HG03039 (cell line): ENCODE data around the gene CAMKK2.
"Not testable (repeated sequence)": the region's sequence is repeated elsewhere in the genome, so short reads cannot be mapped to it uniquely, and the experiment has no call there.

Experiments
- ATAC-seq: cut with Tn5 transposase; IDR thresholded peaks from one replicate; pipeline ENCODE4 v1.9.1; 2021; ENCODE audit warnings: mild to moderate bottlenecking, moderate library complexity; ENCODE audit not compliant: unreplicated experiment

Gene CAMKK2

DNA sequence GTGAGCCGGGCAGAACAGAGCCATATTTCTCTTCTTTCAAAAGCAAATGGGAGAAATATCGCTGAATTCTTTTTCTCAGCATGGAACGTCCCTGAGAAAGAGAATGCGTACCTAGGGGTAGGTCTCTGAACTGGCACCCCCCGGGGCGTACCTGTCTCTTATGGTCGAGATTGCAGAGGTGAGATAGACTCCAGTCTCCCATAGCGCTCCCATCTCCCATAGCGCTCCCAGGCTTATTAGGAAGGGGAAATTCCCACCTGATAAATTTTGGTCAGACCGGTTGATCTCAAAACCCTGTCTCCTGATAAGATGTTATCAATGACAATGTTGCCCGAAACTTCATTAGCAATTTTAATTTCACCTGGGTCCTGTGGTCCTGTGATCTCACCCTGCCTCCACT, 16.0 kb downstream of the CAMKK2 start:
- ATAC-seq: not testable (repeated sequence)

- ATAC-seq: no peak
These were observed 17.0 kb downstream of the CAMKK2 start for GRCh38 chr12:121279507-121279915.

DNA sequence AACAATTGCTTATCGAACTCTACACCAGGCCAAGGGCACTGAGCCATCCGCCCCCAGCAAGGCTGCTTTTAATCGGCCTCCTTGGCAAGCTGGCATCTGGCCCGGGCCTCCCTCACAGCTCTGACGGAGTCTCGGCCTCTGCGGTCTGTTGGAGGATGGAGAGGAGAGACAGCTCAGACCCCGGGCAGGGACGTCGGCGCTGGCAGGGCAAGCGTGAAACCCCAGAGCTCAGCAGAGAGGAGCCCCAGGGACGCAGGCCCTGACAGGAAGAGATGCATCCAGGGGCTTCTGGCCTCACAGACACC, 17.5 kb downstream of the CAMKK2 start:
- ATAC-seq: no peak

DNA sequence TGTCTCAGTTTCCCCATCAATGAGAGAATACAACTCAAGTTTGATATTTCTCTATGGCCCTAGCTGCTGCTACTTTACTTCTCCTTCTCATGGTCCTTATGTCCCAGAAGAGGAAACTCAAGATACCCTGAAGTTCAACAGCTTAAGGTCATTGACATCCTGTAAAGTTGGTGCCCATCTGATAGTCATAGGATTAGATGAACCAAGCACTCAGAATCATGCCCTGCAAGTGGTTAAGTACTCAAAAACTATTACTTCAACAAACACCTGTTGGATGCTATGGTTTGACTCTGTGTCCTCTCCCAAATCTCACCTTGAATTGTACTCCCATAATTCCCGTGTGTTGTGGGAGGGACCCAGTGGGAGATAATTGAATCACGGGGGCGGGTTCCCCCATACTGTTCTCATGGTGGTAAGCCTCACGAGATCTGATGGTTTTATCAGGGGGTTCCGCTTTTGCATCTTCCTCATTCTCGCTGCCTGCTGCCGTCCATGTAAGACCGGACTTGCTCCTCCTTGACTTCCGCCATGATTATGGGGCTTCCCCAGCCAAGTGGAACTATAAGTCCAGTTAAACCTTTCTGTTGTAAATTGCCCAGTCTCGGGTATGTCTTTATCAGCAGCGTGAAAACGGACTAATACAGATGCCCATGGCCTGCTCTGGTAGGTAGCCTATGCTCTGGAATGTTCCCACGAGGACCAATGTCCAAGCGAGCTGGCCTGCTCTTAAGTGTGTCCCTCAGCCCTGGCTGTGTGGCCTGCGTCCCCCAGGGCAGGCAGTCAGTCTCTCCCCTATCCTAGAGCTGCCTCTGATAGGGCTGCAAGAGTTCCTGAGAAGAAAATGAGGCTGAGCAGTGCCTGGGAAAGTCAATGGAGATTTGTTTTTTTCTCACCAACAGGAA, 18.1 kb downstream of the CAMKK2 start:
- no peak for ATAC-seq

- ATAC-seq: no peak
These were observed 19.1 kb downstream of the CAMKK2 start for GRCh38 chr12:121277374-121277759.

DNA sequence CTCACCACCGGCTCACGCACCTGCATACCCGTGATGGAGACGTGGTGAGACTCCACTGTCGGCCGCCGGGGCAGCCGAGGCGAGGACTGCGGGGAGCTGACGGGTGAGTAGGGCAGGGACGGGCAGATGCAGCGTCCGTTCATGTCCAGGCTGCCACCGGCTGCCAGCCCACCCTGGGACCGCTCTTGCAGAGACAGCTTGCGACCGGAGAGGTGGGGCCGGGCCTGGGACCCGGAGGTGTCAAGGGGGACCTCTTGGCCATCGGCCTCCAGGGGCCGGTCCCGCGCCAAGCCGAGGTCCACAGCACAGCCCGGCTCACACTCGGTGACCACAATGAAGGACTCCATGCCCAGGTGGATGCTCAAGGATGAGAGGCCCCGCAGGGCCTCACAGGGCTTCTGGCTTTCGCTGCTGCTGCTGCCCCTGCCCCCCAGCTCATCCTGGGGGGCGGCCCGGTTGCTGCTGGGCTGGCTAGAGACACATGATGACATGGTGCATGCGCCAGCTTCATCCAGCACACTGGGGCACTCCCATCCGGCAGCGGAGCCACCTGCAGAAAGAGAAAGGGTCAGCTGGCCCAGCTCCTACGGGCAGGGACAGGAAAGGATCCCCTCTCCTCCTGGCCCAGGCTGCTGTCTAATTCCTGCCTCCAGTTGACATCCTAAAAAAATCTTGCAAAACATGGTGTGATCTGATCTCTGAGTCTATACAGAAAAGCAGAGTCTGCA, 22.3 kb downstream of the CAMKK2 start:
- ATAC-seq: no peak

DNA sequence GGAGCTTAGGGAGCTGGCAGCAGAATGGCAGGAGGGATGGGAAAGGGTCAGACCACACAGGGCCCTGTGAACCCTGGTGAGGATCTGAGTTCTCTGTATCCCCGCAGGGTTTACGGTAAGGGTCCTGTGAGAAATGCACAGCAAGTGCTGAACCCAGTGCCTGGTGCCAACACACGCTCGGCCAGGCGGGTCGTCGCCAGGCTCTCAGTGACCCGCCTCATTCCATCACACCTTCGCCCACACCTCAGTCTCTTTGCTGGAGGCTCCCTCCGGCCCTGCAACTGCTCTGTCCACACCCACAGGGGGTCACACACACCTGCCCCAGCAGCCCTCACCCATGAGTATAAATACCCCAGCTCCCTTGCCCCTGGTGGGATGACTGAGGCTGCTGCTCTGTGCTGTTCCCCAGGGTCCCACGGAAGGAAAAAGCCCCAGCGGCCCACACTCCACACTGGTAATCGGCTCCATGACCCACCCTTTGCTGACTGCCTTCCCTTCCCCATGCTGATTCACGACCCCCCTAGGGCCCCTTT, 23.1 kb downstream of the CAMKK2 start:
- ATAC-seq: no peak

- no peak for ATAC-seq
These were observed 28.7 kb downstream of the CAMKK2 start for GRCh38 chr12:121267822-121268221.

GRCh38 chr12:121264951-121265515, 31.5 kb downstream of the CAMKK2 start:
- ATAC-seq: no peak

DNA sequence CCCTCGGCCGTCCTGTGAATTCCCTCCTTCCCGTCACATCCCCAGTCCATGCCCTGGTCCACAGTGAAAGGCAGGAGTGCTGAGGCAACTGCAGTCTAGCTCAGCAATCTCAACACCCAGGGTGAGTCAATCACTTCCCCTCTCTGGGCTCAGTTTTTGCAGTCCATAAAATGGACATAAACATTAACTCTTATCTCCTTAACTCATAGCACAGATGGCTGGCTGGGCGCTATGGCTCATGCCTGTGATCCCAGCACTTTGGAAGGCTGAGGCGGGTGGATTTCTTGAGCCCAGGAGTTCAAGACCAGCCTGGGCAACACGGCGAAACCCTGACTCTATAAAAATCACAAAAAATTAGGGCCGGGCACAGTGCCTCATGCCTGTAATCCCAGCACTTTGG, 32.4 kb downstream of the CAMKK2 start:
- no peak for ATAC-seq

GRCh38 chr12:121263206-121263935, 33.1 kb downstream of the CAMKK2 start:
- no peak for ATAC-seq

DNA sequence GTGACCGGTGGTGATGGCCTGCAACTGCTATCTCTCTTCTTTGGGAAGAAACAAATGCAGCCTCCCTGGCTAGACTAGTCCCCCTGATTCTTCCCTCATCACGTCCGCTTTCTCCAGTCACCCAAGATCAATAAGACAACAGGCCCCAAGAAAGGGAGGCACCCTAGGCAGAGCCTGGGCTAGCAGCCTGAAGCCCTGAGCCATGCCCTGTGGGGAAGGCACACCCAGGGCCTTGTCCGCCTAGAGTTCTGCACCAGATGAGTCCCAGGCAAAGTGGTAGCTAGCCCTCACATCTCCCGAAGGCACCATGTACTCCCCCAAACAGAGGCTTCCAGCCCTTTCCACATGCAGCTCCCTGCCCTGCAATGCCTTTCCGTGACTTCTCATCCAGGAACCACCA, 35.1 kb downstream of the CAMKK2 start:
- no peak for ATAC-seq

DNA sequence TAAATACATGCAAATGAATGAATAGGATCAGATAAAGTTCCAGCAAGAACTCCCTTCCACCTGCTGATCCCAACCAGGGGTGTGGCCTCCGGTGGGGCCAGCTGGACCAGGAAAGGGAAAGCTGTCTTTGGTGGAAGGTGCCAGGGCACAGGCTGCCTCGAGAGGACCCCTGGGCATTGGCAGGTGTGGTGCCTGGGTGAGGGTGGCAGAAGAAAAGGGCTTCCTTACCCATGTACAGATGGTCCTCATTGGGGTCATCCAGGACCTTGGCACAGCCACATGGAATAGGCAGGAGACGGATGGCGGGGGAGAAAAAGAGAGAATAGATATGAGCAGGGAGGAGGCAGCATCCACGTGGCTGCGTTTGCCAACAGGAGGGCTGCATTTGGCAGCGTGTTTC, 36.4 kb downstream of the CAMKK2 start:
- ATAC-seq: no peak

DNA sequence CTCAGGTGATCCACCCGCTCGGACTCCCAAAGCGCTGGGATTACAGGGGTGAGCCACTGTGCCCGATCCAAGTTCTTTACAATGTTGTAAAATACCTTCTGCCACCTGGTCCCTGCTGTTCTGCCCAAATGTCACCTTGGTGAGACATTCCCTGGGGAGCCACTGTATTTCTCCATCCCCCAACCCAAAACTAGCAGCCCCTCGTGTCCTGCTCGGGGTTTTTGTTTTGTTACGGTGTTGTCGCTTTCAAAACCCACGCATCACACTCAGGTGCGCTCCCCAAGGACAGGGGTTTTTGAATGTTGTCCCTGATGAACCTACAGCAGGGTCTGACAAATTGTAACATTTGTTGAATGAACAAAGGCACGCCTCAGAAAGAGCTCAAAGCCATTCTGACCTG, 37.4 kb downstream of the CAMKK2 start:
- ATAC-seq: no peak

DNA sequence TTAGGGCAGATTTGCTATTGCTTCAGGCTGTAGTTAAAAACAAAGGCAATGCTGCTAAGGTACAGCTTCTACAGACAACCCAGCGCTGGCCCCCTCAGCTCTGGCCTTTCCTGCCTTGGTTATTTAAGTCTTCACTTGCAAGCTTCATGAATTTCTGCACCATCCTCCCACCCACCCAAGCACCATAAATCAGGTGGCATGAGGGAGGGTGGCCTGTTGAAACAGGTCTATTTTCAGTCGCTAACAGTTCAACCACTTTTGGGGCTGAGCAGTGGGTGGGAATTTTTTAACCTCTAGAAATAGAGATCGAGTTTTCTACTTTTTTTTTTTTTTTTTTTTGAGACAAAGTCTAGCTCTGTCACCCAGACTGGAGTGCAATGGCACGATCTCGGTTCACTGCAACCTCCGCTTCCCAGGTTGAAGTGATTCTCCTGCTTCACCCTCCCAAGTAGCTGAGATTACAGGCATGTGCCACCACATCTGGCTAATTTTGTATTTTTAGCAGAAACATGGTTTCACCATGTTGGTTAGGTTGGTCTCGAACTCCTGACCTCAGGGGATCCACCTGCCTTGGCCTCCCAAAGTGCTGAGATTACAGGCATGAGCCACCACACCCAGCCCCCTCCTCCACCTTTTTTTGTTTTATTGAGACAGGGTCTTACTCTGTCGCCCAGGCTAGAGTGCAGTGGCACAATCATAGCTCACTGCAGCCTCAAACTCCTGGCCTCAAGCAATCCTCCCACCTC, 38.6 kb downstream of the CAMKK2 start:
- ATAC-seq: not testable (repeated sequence)

DNA sequence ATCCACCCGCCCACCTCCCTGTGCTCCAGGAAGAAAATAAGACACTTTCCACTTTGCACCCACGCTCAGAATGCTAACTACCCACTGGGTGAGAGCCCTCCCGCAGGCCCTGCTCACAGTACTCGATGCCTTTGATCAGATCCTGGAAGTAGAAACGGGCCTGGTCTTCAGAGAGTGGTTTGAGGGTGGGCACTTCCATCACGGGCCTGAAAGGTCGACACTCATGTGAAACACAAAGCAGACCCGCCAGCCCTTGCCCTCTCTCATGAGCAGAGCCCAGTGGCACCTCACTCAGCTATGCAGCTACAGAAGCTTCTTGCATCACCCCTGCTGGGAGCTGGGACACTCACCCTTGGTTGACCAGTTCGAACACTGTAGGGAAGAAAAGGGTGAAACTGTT, 41.1 kb downstream of the CAMKK2 start:
- ATAC-seq: no peak

- ATAC-seq: no peak
These were observed 42.7 kb downstream of the CAMKK2 start for GRCh38 chr12:121253638-121254335.

DNA sequence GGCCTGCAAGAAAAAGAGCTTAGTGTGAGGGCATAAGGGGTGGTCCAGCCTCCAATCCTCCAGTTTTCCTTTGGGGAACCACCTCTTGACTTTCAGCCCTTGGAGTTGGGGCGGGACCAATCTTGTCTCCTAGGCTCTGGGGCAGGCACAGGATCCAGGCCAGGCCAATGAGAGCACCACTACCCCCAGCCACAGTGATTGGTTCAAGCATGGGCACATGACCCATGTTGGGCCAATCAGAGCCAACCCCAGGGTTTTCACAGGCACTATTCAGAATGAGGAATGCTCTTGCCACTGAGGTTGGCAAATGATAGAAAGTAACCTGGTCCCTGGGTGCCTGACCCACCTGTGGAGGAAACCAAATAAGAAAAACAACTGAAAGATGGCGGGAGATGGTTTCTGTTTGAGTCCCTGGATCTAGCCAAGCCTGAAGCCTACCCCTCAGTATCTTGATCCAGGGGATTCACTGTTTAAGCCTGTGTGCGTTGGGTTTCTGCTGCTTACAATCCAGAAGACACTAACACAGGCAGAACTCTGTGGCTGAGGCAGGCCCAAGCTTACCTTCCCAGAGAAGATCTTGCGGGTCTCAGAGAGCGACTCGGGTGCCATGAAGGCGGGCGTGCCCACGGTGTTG, 43.7 kb downstream of the CAMKK2 start:
- no peak for ATAC-seq

DNA sequence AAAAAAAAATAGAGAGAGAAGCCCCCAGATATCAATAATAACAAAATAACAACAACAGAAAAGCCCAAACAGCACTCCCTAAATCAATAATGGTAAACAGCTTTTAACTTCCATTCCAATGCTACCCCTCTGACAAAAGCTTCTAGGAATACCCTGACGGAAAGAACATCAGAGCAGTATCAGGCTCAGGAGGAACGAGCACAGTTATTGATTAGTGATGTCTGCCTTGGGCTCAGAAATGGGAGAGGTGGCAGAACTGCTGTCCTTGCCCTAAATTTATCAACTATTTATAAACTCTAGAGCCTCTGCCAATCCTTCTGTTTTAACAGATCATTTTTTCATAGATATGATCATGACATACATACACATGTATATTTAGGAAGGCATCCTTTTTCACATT, 44.7 kb downstream of the CAMKK2 start:
- ATAC-seq: no peak
